ENCODE results near the gene UBASH3B. TPM values are rescaled to one million over a fixed set of nuclear protein-coding genes. Genes with fewer than 3 reads are reported as not detected.
"Not testable (repeated sequence)": the region's sequence is repeated elsewhere in the genome, so short reads cannot be mapped to it uniquely, and the experiment has no call there.

The UBASH3B gene
- total RNA-seq, 1 experiment from 2014 or later: 9.4 TPM

DNA sequence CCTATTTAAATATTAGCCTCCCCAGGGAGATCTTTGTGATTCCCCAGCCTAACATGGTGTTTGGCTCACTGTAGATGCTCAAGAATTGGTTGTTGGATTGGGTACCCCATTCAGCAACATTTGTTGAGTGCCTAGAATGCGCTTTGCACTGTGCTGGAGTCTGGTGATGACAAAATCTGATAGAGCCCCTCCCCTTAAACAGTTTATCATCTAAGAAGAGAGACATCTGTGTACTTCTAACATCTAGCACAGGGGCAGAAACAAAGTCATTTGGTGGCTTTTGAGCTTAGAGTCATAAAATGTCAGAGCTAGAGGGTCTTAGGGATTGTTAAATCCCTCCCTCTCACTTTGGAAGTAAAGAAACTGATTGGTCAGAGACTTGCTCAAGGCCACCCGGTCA lies 73.0 kb downstream of the UBASH3B start:
- Histone ChIP-seq H3K4me3 (no peak overlapping the region), H3K27me3 (no peaks in the 10 kb centered on the region), H3K36me3 (peaks cover 6% of the 10 kb centered on the region), H3K9me3 (no peaks in the 10 kb centered on the region)
- no peak for DNase-seq

DNA sequence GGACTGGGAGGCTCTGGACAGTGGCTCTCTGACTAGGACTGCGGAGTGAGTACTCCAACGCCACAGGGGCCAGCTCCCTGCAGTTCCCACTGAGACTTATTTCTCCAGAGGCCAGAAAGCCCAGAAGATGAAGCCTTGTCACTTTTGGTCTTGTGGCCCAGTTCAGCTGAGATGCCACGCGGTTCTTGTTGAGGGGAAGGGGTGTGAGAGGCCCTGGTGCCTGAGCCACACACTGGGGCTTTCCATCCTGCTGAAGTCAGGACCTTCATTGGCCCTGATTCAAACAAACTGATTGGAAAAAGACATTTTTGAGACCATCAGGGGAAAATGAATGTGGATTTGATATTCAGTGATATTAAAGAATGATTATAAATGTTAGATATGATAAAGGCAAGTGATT lies 73.6 kb downstream of the UBASH3B start:
- Histone ChIP-seq H3K36me3 (peaks cover 6% of the 10 kb centered on the region), H3K4me3 (no peak overlapping the region), H3K27me3 (no peaks in the 10 kb centered on the region), H3K9me3 (no peaks in the 10 kb centered on the region)
- DNase-seq: no peak

DNA sequence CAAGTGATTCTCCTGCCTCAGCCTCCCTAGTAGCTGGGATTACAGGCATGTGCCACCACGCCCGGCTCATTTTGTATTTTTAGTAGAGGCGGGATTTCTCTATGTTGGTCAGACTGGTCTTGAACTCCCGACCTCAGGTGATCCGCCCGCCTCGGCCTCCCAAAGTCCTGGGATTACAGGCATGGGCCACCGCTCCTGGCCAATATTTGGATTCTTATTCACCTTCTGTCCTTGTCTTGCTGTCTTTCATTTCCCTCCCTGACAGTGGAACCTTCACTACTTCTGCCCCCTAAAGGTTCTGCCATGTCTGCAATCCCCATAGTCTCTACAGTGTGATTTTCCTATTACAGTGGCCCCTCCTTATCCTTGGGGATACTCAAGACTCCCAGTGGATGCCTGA lies 75.2 kb downstream of the UBASH3B start:
- not testable (repeated sequence) for H3K27me3 ChIP-seq, DNase-seq, H3K9me3 ChIP-seq, H3K36me3 ChIP-seq, H3K4me3 ChIP-seq

DNA sequence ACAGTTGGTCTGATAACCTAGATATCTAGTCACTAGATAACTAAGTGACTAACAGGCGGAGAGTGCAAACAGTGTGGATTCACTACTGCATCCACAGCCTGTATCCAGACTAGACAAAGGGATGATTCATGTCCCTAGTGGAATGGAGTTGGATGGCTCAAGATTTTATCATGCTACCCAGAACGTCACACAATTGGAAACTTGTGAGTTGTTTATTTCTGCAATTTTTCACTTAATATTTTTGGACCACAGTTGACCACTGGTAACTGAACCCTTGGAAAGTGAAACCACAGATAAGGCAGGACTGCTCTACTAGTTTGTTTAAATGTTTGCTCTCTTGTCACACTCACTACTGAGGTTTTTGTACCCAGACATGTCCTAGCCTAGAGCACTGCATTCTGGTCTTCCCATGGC lies 76.0 kb downstream of the UBASH3B start:
- no peaks in the 10 kb centered on the region for H3K9me3 ChIP-seq
- DNase-seq: no peak
- H3K36me3 ChIP-seq: peaks cover 6% of the 10 kb centered on the region
- no peak overlapping the region for H3K4me3 ChIP-seq
- H3K27me3 ChIP-seq: no peaks in the 10 kb centered on the region

DNA sequence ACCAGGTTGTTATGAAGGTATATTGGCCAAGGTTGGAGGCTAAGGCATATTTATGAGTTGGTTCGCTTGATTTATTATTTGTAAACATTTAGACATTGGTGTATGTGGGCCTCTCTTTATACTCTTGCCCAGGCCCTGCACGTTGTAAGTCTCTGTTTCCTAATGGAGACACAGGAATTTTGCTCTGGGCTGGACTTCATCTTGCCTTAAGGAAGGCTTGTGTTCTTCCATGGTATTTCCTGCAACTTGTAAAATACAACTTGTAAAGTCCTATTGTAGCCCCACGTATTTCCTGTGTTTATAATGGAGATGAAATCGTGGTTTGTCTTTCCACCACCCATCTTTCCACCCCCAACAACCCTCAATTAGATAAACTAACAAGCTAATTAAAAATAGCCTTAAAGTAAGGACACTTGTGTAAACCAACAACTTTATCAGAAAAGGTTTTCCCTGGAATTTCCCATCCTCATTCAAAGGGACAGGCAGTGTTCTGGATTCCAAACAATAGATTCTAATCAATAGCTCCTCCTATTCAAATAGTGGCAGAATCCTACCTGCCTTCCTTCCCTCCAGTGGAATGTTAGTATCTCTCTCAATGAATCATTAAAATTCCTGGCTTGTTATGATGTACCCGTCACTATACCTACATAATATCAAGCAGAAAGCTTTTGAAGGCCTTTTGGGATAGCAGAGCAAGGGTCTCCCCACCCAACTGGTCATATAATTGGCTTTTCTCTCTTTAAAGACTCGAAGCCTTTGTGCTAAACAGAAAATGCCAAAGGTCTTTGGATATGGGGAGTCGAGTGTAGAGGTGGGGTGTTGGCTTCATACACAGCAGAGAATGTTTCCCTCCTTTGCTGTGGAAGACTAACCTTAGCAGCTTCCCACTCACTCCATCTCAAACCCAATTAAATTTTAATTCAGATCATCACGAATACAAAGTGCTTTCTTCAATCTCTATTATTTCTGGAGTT lies 77.1 kb downstream of the UBASH3B start:
- Histone ChIP-seq H3K4me3 (no peak overlapping the region), H3K36me3 (peaks cover 6% of the 10 kb centered on the region), H3K27me3 (no peaks in the 10 kb centered on the region), H3K9me3 (no peaks in the 10 kb centered on the region)
- no peak for DNase-seq

DNA sequence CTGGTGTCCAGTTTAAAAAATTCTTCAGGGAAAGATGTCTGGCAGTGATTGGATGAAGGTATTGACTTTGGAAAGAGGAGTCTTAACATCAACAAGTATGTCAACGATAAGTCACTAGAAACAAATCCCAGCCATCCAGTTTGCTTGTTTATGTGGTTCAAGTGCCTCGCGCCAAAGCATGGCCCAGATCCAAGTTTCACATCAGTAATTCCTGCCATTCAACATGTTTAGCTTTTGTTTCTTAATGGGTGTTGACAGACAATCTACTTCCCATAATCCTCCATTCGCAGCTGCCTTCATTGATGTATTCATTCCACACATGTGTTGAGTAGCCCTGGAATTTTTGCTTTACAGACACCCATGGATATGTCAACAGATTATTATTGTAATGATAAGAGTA lies 77.8 kb downstream of the UBASH3B start:
- DNase-seq: peak; percentile 84
- no peak overlapping the region for H3K4me3 ChIP-seq
- no peaks in the 10 kb centered on the region for H3K27me3 ChIP-seq
- peaks cover 6% of the 10 kb centered on the region for H3K36me3 ChIP-seq
- no peaks in the 10 kb centered on the region for H3K9me3 ChIP-seq

DNA sequence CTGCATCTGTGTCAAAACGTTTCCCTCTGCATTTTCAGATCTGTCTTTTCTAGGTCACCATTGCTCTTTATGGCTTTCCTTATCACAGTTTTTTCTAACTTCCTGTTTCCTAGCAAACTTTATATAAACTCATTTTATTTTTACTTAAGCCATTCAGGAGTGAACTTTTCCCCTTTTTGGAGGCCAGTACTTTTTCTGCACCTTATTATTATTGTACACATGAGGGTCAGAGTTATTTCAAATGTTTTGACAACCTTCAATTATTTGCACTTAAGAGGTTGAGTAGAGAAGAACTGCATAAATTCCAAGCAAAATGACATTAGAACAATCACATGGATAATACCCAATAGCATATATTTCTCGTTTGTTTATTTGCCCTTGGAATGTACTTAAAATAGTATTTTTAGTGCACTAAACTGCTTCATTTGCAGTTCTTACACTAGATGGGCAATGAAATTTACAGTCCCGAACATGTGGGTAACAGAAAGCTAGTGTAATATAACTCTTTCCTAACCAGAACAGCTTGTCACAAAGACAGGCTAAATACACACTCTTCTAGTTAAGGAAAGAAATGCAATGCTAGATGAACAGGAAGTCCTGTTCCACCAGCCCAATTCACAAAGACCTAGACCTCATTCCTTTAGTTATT lies 79.5 kb downstream of the UBASH3B start:
- no peak for DNase-seq
- Histone ChIP-seq H3K9me3 (no peaks in the 10 kb centered on the region), H3K36me3 (peaks cover 6% of the 10 kb centered on the region), H3K27me3 (no peaks in the 10 kb centered on the region), H3K4me3 (no peak overlapping the region)

DNA sequence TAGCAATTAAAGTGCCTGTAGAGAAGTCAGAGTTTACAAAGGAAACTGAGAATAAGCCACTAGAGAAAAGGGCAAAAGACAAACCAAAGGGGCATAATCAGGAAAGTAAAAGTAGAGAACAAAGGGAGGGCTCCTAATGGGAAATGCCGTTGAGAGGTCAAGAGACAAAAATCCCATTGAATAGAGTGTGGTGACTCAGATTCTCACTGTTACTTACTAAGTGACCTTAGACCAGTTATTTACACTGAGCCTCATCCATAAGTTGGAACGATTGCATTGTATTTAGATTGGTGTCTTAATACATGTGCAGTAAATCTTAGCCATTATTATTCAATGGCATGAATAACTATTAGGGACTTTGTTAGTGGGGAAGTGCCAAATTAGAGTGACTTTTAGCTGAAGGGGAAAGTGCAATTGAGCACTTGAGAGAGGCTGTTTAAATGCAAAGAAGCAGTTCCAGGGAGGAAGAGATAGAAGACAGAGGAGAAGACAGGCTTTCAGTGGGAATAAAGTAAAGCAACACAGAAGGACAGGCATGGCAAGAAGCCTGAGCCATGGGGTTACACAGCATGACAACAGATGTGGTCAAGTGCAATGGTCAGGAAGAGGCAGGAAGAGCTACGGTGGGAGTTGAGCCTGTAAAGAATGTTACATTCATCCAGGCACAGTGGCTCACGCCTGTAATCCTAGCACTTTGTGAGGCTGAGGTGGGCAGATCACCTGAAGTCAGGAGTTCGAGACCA lies 82.6 kb downstream of the UBASH3B start:
- no peak overlapping the region for H3K4me3 ChIP-seq
- H3K9me3 ChIP-seq: no peaks in the 10 kb centered on the region
- H3K36me3 ChIP-seq: no peaks in the 10 kb centered on the region
- no peak for DNase-seq
- H3K27me3 ChIP-seq: no peaks in the 10 kb centered on the region

DNA sequence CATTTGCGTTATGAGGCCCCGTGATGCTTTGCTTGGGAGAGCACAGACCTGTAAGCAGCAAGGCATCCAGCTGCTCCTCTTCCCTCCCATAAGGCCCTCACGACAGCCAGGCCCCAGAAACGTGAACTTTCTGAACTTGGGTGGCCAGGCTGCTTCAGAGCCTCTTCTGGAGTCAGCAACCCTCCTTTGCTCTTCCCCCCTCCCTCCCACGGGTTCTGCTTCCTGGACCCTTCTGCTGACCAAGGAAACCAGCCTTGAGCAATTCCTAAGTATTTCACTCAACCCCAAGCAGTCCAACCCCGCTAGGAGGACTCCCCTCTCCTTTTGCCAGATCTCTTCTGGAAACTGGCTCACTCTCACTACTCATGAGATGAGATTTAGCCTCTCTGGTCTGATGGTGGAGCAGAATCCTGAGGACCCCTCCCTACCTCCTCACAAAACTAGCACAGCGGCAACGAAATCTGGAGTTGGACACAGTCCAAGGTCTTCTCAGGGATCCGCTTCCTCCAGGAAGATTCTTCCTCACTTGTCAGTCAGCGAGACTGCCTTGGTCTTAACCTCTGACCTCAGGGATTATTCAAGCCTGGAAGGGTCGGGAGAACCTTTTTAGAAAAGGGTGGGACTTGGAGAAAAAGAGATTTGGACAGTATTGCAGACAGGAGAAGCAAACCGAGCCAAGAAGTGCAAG lies 86.2 kb downstream of the UBASH3B start:
- no peak for DNase-seq

DNA sequence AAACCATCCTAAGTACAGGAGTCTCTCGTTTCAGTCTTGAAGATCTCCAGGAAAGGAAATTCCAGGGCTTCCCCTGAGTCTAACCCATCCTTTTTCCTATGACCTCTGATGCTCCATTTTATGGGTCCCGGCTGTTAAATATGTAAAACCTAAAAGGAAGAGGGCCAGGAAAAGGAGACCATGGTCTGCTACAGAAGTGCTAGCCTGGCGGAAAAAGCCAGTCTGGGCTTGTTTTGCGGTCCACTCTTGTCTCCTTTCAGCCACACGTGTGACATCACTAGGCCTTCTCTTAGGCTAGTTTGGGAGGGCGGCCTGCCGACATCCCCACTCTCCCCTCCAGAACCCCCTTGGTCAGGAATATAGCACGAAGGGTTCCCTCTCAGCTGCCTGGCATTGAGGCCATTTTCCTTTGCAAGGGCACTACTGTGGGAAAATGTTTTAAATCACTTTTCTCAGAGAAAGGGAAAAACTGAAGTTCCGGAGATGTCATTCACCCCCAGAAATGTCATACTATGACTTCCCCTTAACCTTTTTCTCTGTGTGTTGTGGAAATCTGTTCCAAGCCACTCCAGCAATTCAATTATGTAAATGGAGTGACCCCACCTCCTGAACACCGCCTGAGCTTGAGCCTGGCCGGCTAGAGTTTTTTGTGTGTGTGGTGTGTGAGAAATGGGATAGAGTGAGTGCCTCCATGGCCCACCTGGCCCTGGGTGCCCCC lies 86.9 kb downstream of the UBASH3B start:
- no peak for DNase-seq
- Histone ChIP-seq H3K36me3 (no peaks in the 10 kb centered on the region), H3K4me3 (no peak overlapping the region), H3K9me3 (no peaks in the 10 kb centered on the region), H3K27me3 (no peaks in the 10 kb centered on the region)

More for the DNA sequence above, 86.2 kb downstream of the UBASH3B start:
- H3K4me3 ChIP-seq: no peak overlapping the region
- H3K9me3 ChIP-seq: no peaks in the 10 kb centered on the region
- no peaks in the 10 kb centered on the region for H3K27me3 ChIP-seq
- no peaks in the 10 kb centered on the region for H3K36me3 ChIP-seq

DNA sequence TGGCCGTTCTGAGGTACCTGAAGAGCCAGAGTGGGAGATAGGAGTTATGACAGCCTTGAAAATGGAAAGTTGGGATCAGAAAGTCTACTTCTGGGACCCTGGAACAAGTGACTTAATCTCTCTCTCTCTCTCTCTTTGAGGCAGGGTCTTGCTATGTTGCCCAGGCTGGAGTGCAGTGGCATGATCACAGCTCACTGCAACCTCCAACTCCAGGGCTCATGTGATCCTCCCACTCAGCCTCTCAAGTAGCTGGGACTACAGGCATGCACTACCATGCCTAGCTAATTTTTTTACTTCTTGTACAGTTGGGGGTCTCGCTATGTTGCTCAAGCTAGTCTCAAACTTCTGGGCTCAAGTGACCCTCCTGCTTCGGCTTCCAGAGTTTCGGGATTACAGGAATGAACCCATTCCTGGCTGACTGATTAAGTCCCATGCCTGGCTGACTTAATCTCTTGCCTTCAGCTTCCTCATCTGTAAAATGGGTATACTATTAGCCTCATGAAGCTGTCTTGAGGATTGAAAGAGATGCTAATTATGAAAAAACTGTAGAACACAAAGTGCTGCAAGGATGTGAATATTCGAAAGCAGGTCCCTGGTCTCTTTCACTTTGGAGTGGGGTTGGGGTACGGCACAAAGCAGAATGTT lies 87.7 kb downstream of the UBASH3B start:
- DNase-seq: no peak
- H3K9me3 ChIP-seq: no peaks in the 10 kb centered on the region
- H3K36me3 ChIP-seq: no peaks in the 10 kb centered on the region
- no peak overlapping the region for H3K4me3 ChIP-seq
- no peaks in the 10 kb centered on the region for H3K27me3 ChIP-seq

DNA sequence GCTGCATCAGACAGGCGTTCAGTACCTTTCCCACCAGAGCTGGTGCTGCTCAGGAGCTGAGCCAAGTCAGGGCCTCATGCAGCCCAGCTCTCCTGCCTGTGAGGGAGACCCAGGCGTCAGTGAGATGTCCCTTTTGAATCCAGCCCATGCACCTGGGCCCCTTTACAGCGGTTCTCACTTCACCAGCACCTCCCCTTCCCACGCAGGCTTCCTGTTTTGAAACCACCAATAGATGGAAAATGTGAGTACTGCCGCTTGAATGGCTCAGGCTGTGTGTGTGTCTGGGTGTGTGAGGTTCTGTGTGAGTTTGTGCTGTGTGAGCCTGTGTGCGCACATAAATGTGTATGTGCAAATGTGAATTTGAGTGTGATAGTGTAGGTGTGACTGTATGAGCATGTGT lies 88.4 kb downstream of the UBASH3B start:
- DNase-seq: no peak
- Histone ChIP-seq H3K4me3 (no peak overlapping the region), H3K27me3 (no peaks in the 10 kb centered on the region), H3K9me3 (no peaks in the 10 kb centered on the region), H3K36me3 (peaks cover 2% of the 10 kb centered on the region; the same call in 1 of the 2 replicates)

DNA sequence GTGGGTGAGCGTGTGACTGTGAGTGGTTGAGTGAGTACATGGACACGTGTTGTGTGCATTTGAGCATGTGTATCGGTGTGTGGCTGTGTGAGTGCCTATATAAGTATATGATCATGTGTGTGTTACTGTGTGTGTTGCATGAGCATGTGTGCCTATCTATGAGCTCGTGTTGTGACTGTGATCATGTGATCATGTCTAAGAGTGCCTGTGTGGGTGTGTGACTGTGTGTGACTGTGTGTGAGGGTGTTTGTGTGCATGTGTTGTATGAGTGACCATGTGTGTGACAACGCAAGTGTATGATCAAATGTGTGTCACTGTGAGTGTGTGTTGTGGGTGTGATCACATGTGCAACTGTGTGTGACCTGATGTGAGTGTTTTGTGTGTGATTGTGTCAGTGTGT lies 88.8 kb downstream of the UBASH3B start:
- Histone ChIP-seq H3K4me3 (no peak overlapping the region), H3K36me3 (peaks cover 2% of the 10 kb centered on the region; the same call in 1 of the 2 replicates), H3K27me3 (no peaks in the 10 kb centered on the region), H3K9me3 (no peaks in the 10 kb centered on the region)
- DNase-seq: no peak

DNA sequence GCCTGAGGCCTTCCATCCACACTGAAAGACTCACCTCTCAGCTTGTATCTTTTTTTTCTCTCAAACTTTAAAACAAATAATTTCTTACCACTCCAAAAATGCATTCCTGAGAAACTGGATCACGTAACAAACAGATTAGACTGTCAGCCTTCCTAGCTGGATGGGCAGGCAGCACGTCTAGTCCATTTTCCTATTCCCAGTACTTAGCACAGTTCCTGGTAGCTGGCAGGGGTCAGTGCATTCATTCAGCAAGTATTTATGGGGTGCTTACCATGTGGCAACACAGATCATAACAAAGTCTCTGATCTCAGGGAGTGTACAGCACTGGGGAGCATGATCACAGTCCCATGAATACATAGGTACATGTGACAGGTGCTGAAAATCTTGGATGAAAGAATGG lies 89.6 kb downstream of the UBASH3B start:
- H3K27me3 ChIP-seq: no peaks in the 10 kb centered on the region
- no peak overlapping the region for H3K4me3 ChIP-seq
- no peaks in the 10 kb centered on the region for H3K9me3 ChIP-seq
- peaks cover 2% of the 10 kb centered on the region; the same call in 1 of the 2 replicates for H3K36me3 ChIP-seq
- DNase-seq: peak; percentile 62

DNA sequence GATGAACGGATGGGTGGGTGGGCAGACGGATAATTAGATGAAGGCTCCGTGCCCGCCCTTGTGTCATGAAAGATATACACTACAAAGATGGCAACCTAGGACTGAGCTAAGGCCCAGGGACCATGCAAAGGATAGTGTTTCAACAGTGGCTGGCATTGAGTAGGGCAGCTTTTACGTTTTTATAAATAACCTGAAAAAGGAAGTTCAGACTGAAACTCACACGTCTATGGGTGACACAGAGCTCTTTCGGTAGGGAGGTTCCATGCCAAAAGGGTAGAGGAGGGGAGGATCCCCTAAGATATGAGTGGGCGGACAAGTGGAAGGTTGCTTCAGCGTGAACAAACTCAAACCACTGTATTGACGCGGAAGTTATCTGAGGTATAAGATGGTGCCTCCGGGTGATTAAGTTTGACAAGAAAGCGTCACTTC lies 90.5 kb downstream of the UBASH3B start:
- DNase-seq: no peak

More for the DNA sequence above, 90.5 kb downstream of the UBASH3B start:
- Histone ChIP-seq H3K9me3 (no peaks in the 10 kb centered on the region), H3K36me3 (peaks cover 2% of the 10 kb centered on the region; the same call in 1 of the 2 replicates), H3K4me3 (no peak overlapping the region), H3K27me3 (no peaks in the 10 kb centered on the region)
